Smooth muscle cell (in vitro differentiated cells): ENCODE measurements around the gene PAK1IP1. TPM values are rescaled to one million over a fixed set of nuclear protein-coding genes. Genes with fewer than 3 reads are reported as not detected.

Experiments used
- DNase-seq: peaks from one replicate; lab custom pipeline; 2025; ENCODE audit not compliant: unreplicated experiment; lab: John Stamatoyannopoulos, UW
- H2AFZ ChIP-seq: fragments of 200-600 bp; sonication (generic); 2 replicates; pipeline ENCODE4 v1.6.0; 2016; ENCODE audit warnings: antibody characterized with exemption, low read depth, mild to moderate bottlenecking
- H3F3A ChIP-seq: fragments of 200-600 bp; sonication (generic); 2 replicates; pipeline ENCODE4 v1.6.0; 2017; ENCODE audit warnings: antibody characterized with exemption, low read depth
- H3K27ac ChIP-seq: fragments of 200-600 bp; sonication (generic); 2 replicates; pipeline ENCODE4 v1.5.1; 2016; ENCODE audit warnings: low read depth, mild to moderate bottlenecking
- H3K27me3 ChIP-seq: fragments of 200-600 bp; sonication (generic); 2 replicates; pipeline ENCODE4 v1.6.1; 2016; ENCODE audit warnings: low read depth, mild to moderate bottlenecking
- H3K36me3 ChIP-seq: fragments of 200-600 bp; sonication (generic); 2 replicates; pipeline ENCODE4 v1.5.1; 2016; ENCODE audit warnings: low read depth
- H3K4me1 ChIP-seq: fragments of 200-600 bp; sonication (generic); 2 replicates; pipeline ENCODE4 v1.5.1; 2016; ENCODE audit warnings: low read depth
- H3K4me2 ChIP-seq: fragments of 200-600 bp; sonication (generic); 2 replicates; pipeline ENCODE4 v1.6.0; 2016; ENCODE audit warnings: mild to moderate bottlenecking
- H3K4me3 ChIP-seq: fragments of 200-600 bp; sonication (generic); 2 replicates; pipeline ENCODE4 v1.5.1; 2016; ENCODE audit warnings: mild to moderate bottlenecking
- H3K79me2 ChIP-seq: fragments of 200-600 bp; sonication (generic); 2 replicates; pipeline ENCODE4 v1.6.0; 2016; ENCODE audit warnings: low read depth, mild to moderate bottlenecking
- H3K9ac ChIP-seq: fragments of 200-600 bp; sonication (generic); 2 replicates; pipeline ENCODE4 v1.6.0; 2016; ENCODE audit warnings: low read depth
- H3K9me3 ChIP-seq: fragments of 200-600 bp; sonication (generic); replicated peaks from 2 replicates; pipeline ENCODE4 v1.5.1; 2016; ENCODE audit warnings: low read depth
- H4K20me1 ChIP-seq: fragments of 200-600 bp; sonication (generic); 2 replicates; pipeline ENCODE4 v1.6.0; 2016; ENCODE audit warnings: low read depth
- CTCF ChIP-seq: fragments of 200-600 bp; sonication (generic); IDR thresholded peaks from 2 replicates; pipeline ENCODE4 v1.5.1; 2017; ENCODE audit warnings: borderline replicate concordance, mild to moderate bottlenecking, antibody characterized with exemption; ENCODE audit not compliant: insufficient read depth, poor library complexity, severe bottlenecking
- WGBS: methylation state at CpG from one replicate; pipeline ENCODE4 v1.1.7; 2016; ENCODE audit warnings: low lambda C conversion rate; 5-methylcytosine and 5-hydroxymethylcytosine counted together
- polyA plus RNA-seq: library from polyadenylated mRNA; unstranded; fragments of >200 nt; fragmentation: Nextera tagmentation; extraction: Ambion mirVana; gene quantifications from 2 replicates; pipeline ENCODE4 v1.2.1, GENCODE V29; 2016
- total RNA-seq: library from RNA; depleted of rRNA; stranded (reverse); fragments of >200 nt; gene quantifications from 2 replicates; pipeline ENCODE4 v1.2.3, GENCODE V29; 2014

The PAK1IP1 gene
- total and polyA plus RNA-seq, 2 experiments from 2014 or later = 20.9 to 22.0 TPM

- Histone ChIP-seq H3K79me2 (no peaks in the 10 kb centered on the region), H3K9ac (no peak overlapping the region), H3K27me3 (no peaks in the 10 kb centered on the region), H3K4me2 (no peak overlapping the region), H3K27ac (no peak overlapping the region), H3K4me1 (peaks cover 10% of the 10 kb centered on the region), H3K4me3 (no peak overlapping the region), H3K9me3 (no peaks in the 10 kb centered on the region), H3K36me3 (no peaks in the 10 kb centered on the region), H2AFZ (no peak overlapping the region), H4K20me1 (no peaks in the 10 kb centered on the region), H3F3A (peaks cover 3% of the 10 kb centered on the region)
- 99% methylated on average over 12 of the region's 12 CpGs for WGBS
- TF ChIP-seq CTCF = no peak
- no peak for DNase-seq
These were observed 47.5 kb downstream of the PAK1IP1 start for GRCh38 chr6:10742251-10742650.

- Histone ChIP-seq H3K36me3 (no peaks in the 10 kb centered on the region), H4K20me1 (no peaks in the 10 kb centered on the region), H3K4me2 (no peak overlapping the region), H3K9me3 (no peaks in the 10 kb centered on the region), H3K27me3 (no peaks in the 10 kb centered on the region), H3K27ac (no peak overlapping the region), H3K4me1 (peaks cover 14% of the 10 kb centered on the region), H3F3A (peaks cover 3% of the 10 kb centered on the region), H3K9ac (no peak overlapping the region), H2AFZ (no peak overlapping the region), H3K79me2 (peaks cover 8% of the 10 kb centered on the region), H3K4me3 (no peak overlapping the region)
- 89% methylated on average over 6 of the region's 6 CpGs for WGBS
- DNase-seq = no peak
- TF ChIP-seq CTCF = no peak
These were observed 48.7 kb downstream of the PAK1IP1 start for GRCh38 chr6:10743515-10743914.

GRCh38 chr6:10745116-10745515 is 50.3 kb downstream of the PAK1IP1 start:
- TF ChIP-seq CTCF = no peak
- Histone ChIP-seq H3K9ac (no peak overlapping the region), H3K4me2 (no peak overlapping the region), H2AFZ (no peak overlapping the region), H3K79me2 (peaks cover 14% of the 10 kb centered on the region), H3K9me3 (no peaks in the 10 kb centered on the region), H3K27me3 (no peaks in the 10 kb centered on the region), H3F3A (peaks cover 3% of the 10 kb centered on the region), H3K4me3 (no peak overlapping the region), H3K4me1 (peaks cover 23% of the 10 kb centered on the region), H4K20me1 (no peaks in the 10 kb centered on the region), H3K27ac (no peak overlapping the region), H3K36me3 (no peaks in the 10 kb centered on the region)
- 77% methylated on average over 5 of the region's 5 CpGs for WGBS
- no peak for DNase-seq

- Histone ChIP-seq H3K36me3 (no peaks in the 10 kb centered on the region), H3K4me1 (peaks cover 23% of the 10 kb centered on the region), H3F3A (peaks cover 3% of the 10 kb centered on the region), H2AFZ (peak overlapping the region; percentile 94), H3K27ac (no peak overlapping the region), H3K27me3 (no peaks in the 10 kb centered on the region), H3K4me3 (peak overlapping the region; percentile 89), H3K9me3 (no peaks in the 10 kb centered on the region), H4K20me1 (no peaks in the 10 kb centered on the region), H3K79me2 (peaks cover 23% of the 10 kb centered on the region), H3K9ac (no peak overlapping the region), H3K4me2 (peak overlapping the region; percentile 95)
- TF ChIP-seq CTCF = no peak
- WGBS = 91% methylated on average over 9 of the region's 9 CpGs
- no peak for DNase-seq
These were observed 52.1 kb downstream of the PAK1IP1 start for GRCh38 chr6:10746915-10747250.
